ENCODE data around the gene EPN2. TPM values are rescaled to one million over a fixed set of nuclear protein-coding genes. Genes with fewer than 3 reads are reported as not detected.
"Not testable (repeated sequence)": the region's sequence is repeated elsewhere in the genome, so short reads cannot be mapped to it uniquely, and the experiment has no call there.

EPN2 gene
- polyA plus RNA-seq, 1 of the 3 experiments (the other 2 are of a cell fraction) = 38.9 TPM

GRCh38 chr17:19219384-19219783, 17.8 kb upstream of the EPN2 start:
- H3K79me2 ChIP-seq (ENCODE audit: insufficient read depth); H3K4me1 ChIP-seq (ENCODE audit: control insufficient read depth in 1 of 2, insufficient read depth in 2 of 2, low read depth in 1 of 2, low read length in 1 of 2); POLR2A ChIA-PET; DNase-seq; H4K20me1 ChIP-seq (ENCODE audit: insufficient read depth); H3K9ac ChIP-seq; H2AFZ ChIP-seq (ENCODE audit: low read depth); H3F3A ChIP-seq (replicated peaks; ENCODE audit: insufficient read depth); H3K9me3 ChIP-seq; H3K9me2 ChIP-seq; H3K4me2 ChIP-seq; H3K27me3 ChIP-seq (ENCODE audit: insufficient read depth); H3K27ac ChIP-seq (ENCODE audit: low read depth in 2 of 2, low read length in 1 of 2); H3K36me3 ChIP-seq (replicated peaks in 1 of 2; ENCODE audit: control insufficient read depth in 1 of 2, insufficient read depth in 2 of 2, low read length in 1 of 2); H3K4me3 ChIP-seq (ENCODE audit: low read depth in 2 of 2, low read length in 1 of 2); CTCF ChIA-PET: not testable (repeated sequence)
- WGBS (ENCODE audit: low lambda C conversion rate) = no CpG with 5 or more reads among the region's 11 CpGs

GRCh38 chr17:19220195-19220594, 17.0 kb upstream of the EPN2 start:
- H3F3A ChIP-seq (replicated peaks; ENCODE audit: insufficient read depth); H3K9me2 ChIP-seq; H2AFZ ChIP-seq (ENCODE audit: low read depth); H3K27ac ChIP-seq (ENCODE audit: low read depth in 2 of 2, low read length in 1 of 2); H3K9me3 ChIP-seq; H3K36me3 ChIP-seq (replicated peaks in 1 of 2; ENCODE audit: control insufficient read depth in 1 of 2, insufficient read depth in 2 of 2, low read length in 1 of 2); POLR2A ChIA-PET; H3K4me1 ChIP-seq (ENCODE audit: control insufficient read depth in 1 of 2, insufficient read depth in 2 of 2, low read depth in 1 of 2, low read length in 1 of 2); H4K20me1 ChIP-seq (ENCODE audit: insufficient read depth); H3K4me2 ChIP-seq; DNase-seq; H3K79me2 ChIP-seq (ENCODE audit: insufficient read depth); CTCF ChIA-PET; H3K27me3 ChIP-seq (ENCODE audit: insufficient read depth); H3K4me3 ChIP-seq (ENCODE audit: low read depth in 2 of 2, low read length in 1 of 2); H3K9ac ChIP-seq: not testable (repeated sequence)
- no CpG with 5 or more reads among the region's 8 CpGs for WGBS (ENCODE audit: low lambda C conversion rate)

DNA sequence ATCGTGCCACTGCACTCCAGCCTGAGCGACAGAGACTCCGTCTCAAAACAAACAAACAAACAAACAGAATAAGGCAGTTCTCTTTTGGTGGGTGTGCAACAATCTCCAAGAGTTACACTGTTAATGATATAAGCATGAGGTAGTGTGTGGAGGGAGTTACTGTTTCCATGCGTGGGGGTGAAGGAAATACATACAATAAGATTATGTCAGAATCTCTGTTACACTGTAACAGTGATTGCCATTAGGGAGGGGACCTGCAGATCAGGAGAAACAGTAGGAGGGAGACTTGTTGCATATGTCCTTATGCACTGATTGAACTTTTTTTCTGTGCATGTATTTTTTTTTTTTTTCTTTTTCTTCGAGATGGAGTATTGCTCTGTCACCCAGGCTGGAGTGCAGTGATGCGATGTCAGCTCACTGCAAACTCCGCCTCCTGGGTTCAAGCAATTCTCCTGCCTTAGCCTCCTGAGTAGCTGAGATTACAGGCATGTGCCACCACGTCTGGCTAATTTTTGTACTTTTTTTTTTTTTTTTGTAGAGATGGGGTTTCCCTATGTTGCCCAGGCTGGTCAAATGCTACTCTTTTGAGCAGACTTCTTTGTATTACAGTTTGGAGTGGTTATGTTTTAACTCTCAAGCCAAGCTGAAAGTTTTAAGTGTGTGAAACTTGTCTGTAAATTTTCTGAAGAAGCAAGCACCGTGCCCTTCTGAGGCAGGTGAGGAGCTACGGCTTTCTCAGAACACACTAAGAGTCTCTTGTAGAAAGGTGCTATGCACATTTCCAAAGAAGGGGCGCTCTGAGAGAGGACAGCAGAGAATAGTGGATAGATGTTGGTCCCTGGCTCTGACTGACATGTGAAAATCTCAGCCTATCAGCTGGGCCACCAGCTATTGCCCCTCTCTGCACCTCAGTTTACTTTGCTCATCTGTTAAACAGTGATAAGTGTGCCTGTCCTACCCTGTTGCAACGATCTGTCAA, 10.3 kb upstream of the EPN2 start:
- H3K27ac ChIP-seq (ENCODE audit: low read depth in 2 of 2, low read length in 1 of 2); CTCF ChIA-PET; DNase-seq; H2AFZ ChIP-seq (ENCODE audit: low read depth); POLR2A ChIA-PET; H3K4me2 ChIP-seq; H3K79me2 ChIP-seq (ENCODE audit: insufficient read depth); H3K4me3 ChIP-seq (ENCODE audit: low read depth in 2 of 2, low read length in 1 of 2); H3F3A ChIP-seq (replicated peaks; ENCODE audit: insufficient read depth); H3K36me3 ChIP-seq (replicated peaks in 1 of 2; ENCODE audit: control insufficient read depth in 1 of 2, insufficient read depth in 2 of 2, low read length in 1 of 2); H3K4me1 ChIP-seq (ENCODE audit: control insufficient read depth in 1 of 2, insufficient read depth in 2 of 2, low read depth in 1 of 2, low read length in 1 of 2); H3K9me3 ChIP-seq; H4K20me1 ChIP-seq (ENCODE audit: insufficient read depth); H3K9me2 ChIP-seq; H3K27me3 ChIP-seq (ENCODE audit: insufficient read depth); H3K9ac ChIP-seq: not testable (repeated sequence)
- no CpG with 5 or more reads among the region's 12 CpGs for WGBS (ENCODE audit: low lambda C conversion rate)

- H3F3A ChIP-seq (replicated peaks; ENCODE audit: insufficient read depth); H3K27me3 ChIP-seq (ENCODE audit: insufficient read depth); H3K9ac ChIP-seq; H3K36me3 ChIP-seq (replicated peaks in 1 of 2; ENCODE audit: control insufficient read depth in 1 of 2, insufficient read depth in 2 of 2, low read length in 1 of 2); H3K9me3 ChIP-seq; H2AFZ ChIP-seq (ENCODE audit: low read depth); CTCF ChIA-PET; H3K9me2 ChIP-seq; H3K27ac ChIP-seq (ENCODE audit: low read depth in 2 of 2, low read length in 1 of 2); H4K20me1 ChIP-seq (ENCODE audit: insufficient read depth); POLR2A ChIA-PET; H3K4me3 ChIP-seq (ENCODE audit: low read depth in 2 of 2, low read length in 1 of 2); H3K4me2 ChIP-seq; DNase-seq: not testable (repeated sequence)
- Histone ChIP-seq H3K79me2 (ENCODE audit: insufficient read depth) (peaks cover 23% of the 10 kb centered on the region), H3K4me1 (ENCODE audit: control insufficient read depth in 1 of 2, insufficient read depth in 2 of 2, low read depth in 1 of 2, low read length in 1 of 2) (peaks cover 4 to 12% of the 10 kb centered on the region in 2 experiments; a peak in 3 of 4 replicates)
- 90% methylated on average over 4 of the region's 6 CpGs for WGBS (ENCODE audit: low lambda C conversion rate)
Observed at GRCh38 chr17:19234676-19235075, 2.5 kb upstream of the EPN2 start.

- POLR2A ChIA-PET; H3K9me3 ChIP-seq; H3K9ac ChIP-seq; CTCF ChIA-PET; H3K36me3 ChIP-seq (replicated peaks in 1 of 2; ENCODE audit: control insufficient read depth in 1 of 2, insufficient read depth in 2 of 2, low read length in 1 of 2); H3K4me2 ChIP-seq; H3K27ac ChIP-seq (ENCODE audit: low read depth in 2 of 2, low read length in 1 of 2); H3F3A ChIP-seq (replicated peaks; ENCODE audit: insufficient read depth); DNase-seq; H3K4me3 ChIP-seq (ENCODE audit: low read depth in 2 of 2, low read length in 1 of 2); H3K9me2 ChIP-seq; H3K27me3 ChIP-seq (ENCODE audit: insufficient read depth); H2AFZ ChIP-seq (ENCODE audit: low read depth): not testable (repeated sequence)
- Histone ChIP-seq H4K20me1 (ENCODE audit: insufficient read depth) (peaks cover 23% of the 10 kb centered on the region; the same call in 1 of the 2 replicates), H3K79me2 (ENCODE audit: insufficient read depth) (peaks cover 42% of the 10 kb centered on the region), H3K4me1 (ENCODE audit: control insufficient read depth in 1 of 2, insufficient read depth in 2 of 2, low read depth in 1 of 2, low read length in 1 of 2) (peaks cover 4 to 12% of the 10 kb centered on the region in 2 experiments; a peak in 3 of 4 replicates)
- WGBS (ENCODE audit: low lambda C conversion rate) = no CpG with 5 or more reads among the region's 32 CpGs
Observed at GRCh38 chr17:19236351-19237138, 621 bp upstream of the EPN2 start.

Measured in SK-N-SH (cell line).